NCI-H128 (cell line): ENCODE results near the gene IQCM.

Source experiments
- DNase-seq: peaks from one replicate; lab custom pipeline; 2025; ENCODE audit not compliant: unreplicated experiment; lab: John Stamatoyannopoulos, UW

Gene IQCM

DNA sequence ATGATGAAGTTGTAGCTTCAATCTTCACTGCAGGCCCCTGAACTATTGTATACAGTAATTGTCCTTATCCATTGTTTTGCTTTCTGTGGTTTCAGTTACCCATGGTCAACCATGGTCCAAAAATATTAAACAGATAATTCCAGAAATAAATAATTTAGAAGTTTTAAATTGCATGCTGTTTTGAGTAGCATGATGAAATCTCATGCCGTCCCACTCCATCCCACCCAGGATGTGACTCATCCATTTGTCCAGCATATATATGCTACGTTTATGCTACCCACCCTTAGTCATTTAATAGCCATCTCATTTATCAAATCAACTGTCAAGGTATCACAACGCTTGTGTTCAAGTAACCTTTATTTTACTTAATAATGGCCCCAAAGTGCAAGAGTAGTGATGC is 34.5 kb downstream of the IQCM start:
- no peak for DNase-seq

DNA sequence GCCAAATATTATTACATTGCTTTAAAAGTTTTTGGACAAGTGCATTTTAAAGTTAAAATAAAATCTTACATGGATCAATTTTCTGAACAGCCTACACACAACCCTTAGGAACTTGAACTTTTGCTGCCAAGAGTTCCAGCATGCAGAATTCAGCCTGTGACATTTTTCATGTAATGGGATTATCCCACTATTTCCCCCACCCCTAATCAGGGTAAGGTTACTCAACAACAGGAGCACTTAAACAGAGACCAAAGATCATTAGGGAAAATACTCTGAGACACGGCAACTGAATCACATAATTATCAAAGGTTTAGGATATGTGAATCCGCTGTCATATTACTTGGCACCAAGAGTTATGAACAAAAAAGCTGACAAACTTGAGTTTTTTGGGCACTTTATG is 47.2 kb downstream of the IQCM start:
- DNase-seq = no peak

DNA sequence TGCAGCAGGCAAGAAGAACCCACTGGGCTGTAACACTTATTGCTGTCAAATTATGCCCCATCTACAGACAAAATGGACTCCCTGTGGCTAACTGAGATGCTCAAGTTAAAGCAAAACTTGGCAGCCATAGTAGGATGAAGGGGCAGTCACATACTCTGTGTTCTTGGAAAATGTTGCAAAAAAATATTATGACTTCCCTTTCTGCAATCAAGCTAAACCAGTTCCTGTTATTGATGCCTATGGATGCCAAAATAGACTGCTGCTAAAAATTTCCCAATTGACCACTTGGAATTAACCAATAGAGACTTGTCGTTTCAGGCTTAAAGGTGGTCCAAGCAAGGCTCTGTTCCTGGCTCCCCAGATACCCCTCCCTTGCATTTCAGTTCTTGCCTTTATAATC is 49.5 kb downstream of the IQCM start:
- DNase-seq = no peak

DNA sequence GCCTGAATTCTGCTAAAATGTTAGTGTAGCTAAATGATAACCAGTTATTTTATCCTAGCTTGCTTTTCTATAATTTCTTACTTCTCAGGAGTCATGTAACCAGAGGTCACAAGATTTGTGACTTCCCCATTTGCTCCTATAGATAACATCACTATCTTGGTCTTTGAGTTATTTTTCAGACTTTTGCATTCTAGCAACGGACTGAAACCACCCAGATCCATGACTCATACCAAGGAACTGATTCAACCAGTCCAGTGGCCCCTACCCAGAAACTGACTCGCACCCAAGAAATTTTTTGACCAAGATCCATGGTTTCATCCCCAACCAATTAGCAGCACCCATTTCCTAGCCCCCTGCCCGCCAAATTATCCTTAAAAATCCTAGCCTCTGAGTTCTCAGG is 50.0 kb downstream of the IQCM start:
- no peak for DNase-seq

DNA sequence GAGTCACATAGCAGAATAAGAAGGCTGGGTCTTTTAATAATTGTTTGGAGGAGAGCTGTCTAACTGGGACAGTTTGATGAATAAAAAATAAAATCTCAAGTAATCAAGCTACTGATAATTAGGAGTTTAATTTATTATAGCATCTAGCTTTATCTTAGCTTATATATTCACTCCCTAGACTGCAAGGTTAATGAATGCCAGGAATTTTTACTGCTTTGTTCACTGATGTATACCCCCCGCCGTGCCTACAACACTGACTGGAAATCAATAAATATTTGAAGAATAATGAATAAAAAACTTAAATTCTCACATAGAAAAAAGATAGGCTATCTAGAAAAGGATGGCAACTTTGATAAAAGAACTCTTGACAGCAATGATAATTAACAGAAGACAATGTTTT is 59.7 kb downstream of the IQCM start:
- DNase-seq = no peak

DNA sequence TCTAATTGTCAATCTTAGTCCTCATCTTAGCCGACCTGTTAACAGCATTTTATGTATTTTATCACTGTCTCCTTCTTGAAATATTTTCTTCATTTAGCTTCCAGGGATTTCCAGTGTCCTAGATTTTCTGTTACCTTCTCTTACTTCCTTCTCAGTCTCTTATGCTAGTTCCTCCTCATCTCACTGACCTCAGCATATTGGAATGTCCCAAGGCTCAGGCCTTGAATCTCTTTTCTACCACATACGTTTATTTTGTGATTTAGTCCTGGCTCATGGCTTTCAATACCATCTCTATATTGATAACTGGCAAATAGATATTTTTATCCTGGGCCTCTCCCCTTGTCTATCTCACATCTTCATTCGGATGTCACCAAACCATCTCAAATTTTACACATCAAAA is 61.1 kb downstream of the IQCM start:
- DNase-seq = no peak

DNA sequence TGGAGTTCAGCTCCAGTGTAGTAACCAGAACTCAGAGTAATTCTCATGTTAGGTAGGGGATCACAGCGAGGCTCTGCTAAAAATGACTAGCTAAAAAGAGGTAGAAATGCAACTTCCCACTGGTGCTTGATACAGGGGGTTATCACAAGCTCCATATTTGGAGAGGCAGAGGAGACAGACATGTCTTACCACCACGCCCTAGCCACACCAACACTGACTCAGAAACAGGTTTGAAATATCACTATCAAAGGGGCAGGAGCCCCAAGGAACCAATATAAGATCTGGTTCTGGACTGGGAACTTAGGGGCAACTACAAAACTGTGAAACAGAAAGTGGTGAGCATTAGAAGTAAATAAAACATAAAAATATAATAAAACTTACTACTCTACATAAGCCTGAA is 62.9 kb downstream of the IQCM start:
- DNase-seq = no peak

DNA sequence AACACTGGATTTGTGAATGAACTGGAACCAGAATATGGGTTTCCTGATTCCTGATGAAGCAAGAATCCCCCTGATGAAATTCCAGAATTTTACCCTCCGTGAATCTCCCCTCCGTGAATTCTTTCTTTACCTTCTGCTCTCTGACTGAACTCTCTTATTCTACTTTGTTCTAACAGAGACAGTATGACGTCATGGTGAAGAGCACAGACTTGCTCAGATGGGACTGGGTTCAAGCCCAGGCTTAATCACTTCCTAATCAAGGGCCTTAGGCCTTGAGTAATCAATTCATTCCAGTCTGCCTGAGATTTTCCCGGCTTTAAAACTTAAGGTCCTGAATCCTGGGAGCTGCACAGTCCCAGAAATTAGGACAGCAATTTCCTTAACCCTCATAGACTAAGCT is 64.5 kb downstream of the IQCM start:
- DNase-seq = no peak

DNA sequence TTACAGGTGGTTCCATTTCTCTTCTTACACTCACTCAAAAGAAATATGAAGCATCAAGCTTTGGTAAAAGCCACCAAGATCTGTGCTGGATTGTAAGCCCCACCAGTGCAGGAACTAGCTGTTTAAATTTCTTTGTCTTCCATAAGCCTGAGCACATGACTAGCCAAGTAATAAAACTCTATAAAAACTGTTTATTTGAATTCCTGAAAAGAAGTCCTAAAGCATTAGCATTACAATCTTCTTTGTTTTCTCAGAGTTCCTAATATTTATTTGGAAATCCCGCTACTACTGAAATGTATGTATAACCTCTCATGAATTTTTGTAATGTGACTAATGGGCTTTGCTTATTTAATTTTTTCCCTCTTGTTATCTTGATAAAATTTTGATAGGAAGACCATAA is 65.9 kb downstream of the IQCM start:
- no peak for DNase-seq

DNA sequence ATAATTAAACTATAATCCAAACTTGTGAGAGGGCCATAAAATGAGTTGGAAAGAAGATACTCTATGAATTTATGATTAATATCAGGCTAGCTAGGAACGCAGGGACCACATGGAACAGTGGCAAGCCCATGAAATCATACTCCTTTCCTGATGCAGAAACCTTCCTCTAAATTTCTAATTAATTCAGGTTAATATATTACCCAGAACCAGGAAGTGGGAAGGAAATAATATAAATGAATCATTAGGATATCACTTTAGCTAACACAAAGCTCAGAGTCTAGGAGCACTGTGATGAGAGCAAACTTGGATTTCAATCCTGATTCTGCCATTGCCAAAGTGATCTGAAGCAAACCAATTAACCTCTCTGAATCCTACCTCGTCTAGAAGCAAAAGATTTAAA is 68.0 kb downstream of the IQCM start:
- no peak for DNase-seq

DNA sequence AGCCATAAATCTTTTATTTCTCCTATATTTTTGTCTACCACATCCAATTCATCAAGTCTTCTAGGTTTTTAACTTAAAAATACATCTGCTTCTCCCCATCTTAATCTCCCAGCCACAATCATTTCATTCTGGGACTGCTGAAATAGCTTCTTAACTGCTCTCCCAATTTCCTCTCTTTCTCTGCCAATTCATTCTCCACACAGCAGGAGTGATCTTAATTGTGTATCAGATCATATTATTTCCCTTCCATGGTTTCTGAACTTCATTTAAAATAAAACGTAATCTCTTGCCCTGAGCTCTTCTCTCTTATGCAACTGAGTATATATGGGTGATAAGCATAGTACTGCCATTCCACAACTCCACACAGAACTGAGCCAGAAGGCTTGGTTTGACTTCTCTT is 69.4 kb downstream of the IQCM start:
- DNase-seq = no peak

DNA sequence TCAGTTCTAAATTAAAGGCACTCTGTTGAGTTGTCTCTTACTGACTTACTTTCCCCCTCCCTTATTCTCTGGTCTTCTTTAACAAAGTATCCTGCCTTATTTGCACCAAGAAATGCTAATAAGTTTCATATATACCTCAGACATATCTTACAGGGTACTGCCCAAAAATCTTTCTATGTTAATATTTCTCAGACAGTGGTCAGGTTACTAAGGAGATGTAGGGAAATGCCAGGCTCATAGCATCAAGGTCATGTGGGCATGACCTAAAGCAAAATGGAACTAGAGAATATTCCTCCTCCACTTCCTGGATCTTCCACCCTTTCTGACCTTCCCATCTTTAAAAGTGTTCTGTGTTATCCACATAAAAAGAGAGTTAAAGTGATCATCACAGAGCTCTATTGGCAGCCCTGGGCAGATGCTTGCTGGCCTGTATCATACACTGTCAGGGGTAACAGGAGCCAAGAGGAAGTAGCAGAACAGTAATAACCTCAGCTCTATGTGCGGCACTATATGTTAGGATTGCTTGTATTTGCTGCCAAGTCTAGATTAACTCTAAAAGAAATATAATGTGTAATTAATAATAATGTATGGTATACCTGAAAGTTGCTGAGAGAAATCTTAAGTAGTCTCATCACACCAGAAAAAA is 74.3 kb downstream of the IQCM start:
- DNase-seq = no peak

DNA sequence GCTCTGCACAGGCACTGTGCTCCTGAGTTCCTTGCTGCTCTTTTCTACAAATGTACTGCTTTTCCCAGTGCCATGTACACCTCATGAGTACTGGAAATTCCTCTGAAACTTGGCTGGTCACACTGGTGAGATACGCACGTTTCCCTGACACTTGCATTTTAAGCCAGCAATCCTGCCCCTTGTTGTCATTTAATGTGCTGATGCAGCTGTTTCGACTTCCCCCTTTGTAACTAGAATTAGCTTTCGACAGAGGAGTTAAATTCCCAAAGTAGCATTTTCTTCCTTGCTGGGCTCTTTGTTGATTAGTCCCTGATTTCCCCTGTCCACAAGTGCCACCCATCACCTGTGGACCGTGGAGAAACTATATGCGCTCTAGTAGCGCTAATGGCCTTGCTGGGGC is 77.5 kb downstream of the IQCM start:
- DNase-seq = no peak

DNA sequence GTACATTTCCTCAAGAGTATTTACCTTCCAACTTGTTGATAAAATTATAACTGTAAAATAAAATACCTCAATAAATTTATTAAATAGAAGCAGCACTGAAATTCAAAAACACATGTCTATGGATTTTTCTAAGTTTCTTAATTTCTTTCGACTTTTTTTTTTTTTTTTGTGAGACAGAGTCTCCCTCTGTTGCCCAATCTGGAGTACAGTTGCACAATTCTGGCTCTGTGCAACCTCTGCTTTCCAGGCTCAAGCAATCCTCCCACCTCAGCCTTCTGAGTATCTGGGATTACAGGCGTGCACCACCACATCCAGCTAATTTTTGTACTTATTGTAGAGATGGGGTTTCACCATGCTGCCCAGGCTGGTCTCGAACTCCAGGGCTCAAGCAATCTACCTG is 79.8 kb downstream of the IQCM start:
- no peak for DNase-seq

DNA sequence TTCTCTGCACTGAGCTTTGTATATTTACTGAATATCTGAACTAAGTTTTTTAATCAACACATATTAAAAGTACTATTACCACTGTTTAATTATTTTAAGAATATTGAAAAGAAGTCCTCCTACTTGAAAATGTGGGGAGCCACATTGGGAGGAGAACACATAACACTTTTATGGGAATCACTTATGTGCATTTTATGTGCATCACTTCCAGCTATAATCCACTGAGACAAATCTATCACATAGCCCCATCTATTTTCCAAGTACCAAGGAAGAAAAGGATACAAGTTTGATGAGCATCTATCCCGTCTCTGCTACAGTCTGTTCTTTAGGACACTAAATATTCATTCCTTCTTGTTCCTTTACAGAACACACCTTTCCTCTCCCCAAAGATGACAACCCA is 87.2 kb downstream of the IQCM start:
- no peak for DNase-seq

DNA sequence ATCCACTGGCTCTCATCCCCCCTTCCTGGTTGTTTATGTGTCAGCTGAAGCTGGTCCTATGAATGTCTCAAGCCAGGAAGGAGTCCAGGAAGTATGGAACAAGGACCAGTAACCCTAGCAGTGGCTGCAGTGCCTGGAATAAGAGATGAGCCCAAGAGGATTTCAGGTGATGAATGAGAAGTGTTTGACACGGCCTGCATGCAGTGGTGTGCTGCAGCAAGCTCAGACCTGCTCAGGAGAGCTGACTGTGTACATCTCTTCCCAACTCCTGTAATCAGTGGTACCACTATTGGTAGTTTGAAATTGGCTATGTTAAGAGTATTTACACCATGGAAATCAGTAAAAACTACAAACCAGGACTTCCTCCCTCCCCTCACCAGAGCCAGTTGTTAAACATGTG is 88.0 kb downstream of the IQCM start:
- DNase-seq = no peak

DNA sequence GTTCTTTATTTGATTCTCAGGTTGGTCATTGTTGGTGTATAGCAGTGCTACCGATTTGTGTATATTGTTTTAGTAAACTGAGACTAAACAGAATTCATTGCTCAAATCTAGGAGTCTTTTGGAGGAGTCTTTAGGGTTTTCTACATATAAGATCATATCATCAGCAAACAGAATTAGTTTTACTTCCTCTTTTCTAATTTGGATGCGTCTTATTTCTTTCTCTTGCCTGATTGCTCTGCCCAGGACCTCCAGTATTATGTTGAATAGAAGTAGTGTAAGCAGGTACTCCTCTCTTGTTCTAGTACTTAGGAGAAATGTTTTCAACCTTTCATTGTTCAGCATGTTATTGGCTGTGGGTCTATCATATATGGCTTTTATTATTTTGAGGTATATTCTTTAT is 92.6 kb downstream of the IQCM start:
- DNase-seq = no peak

DNA sequence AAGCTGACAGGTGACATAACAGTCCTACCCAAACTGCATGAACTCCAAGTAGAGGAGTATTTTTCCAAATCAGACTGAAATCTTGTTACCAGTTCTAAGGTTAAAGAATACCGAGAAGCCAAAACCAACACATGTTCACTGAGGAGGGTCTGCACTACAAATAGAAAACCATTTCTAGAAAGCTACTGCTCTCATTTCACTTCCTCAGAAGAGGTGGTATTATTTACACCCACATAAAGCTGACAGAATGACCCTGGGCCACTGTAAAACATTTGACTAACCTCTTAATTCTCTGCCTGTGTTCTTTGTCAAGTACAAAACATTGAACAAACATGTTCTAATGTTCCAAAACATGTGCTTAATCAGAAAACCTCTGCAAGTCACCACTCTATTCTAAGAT is 95.8 kb downstream of the IQCM start:
- no peak for DNase-seq

DNA sequence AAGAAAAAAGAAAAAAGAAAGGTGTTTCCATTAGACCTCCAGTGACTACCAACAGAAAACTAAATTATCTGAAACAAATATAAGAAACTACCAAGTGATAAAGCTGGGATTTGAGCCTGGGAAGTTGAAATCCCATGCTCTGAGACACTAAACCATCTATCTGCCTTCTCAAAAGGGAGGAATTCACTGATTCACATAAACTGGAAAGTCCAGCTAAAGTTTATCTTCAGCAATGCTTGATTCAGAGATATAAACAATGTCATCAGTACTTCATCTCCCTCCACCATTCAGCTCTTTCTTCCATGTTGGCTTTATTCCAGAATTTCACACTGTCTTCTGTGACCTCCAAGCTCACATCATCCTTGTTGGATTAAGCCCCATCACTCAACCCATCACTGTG is 96.3 kb downstream of the IQCM start:
- DNase-seq = no peak

DNA sequence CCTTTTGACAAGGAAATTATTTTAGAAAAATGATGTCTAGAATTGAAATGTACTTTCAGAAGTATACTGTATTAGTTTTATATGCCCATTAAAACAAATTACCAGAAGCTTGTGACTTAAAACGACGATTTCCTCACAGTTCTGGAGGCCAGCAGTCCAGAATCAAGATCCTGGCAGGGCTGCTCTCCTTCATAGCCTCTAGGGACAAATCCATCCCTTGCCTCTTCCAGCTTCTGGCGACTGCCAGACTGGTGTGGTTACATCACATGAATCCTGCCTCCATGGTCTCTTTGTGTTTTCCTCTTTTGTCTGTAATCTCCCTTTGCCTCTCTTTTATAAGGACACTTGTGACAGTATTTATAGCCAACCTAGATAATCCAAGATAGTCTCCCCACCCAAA is 97.1 kb downstream of the IQCM start:
- DNase-seq = no peak

DNA sequence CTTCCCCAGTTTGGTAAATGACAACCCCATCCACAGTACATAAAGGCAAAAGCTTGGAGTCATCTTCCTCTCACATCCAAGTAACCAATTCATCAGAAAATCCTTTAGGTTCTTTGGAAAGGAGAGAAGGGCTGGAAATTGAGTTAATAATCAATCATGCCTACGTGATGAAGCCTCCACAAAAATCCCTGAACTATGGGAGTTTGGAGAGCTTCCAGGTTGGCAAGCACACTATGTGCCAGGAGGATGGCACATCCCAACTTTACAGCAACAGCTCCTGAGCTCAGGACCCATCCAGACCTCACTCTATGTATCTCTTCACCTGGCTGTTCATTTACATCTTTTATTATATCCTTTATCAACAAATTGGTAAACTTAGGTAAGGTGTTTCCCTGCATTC is 98.9 kb downstream of the IQCM start:
- DNase-seq = no peak

DNA sequence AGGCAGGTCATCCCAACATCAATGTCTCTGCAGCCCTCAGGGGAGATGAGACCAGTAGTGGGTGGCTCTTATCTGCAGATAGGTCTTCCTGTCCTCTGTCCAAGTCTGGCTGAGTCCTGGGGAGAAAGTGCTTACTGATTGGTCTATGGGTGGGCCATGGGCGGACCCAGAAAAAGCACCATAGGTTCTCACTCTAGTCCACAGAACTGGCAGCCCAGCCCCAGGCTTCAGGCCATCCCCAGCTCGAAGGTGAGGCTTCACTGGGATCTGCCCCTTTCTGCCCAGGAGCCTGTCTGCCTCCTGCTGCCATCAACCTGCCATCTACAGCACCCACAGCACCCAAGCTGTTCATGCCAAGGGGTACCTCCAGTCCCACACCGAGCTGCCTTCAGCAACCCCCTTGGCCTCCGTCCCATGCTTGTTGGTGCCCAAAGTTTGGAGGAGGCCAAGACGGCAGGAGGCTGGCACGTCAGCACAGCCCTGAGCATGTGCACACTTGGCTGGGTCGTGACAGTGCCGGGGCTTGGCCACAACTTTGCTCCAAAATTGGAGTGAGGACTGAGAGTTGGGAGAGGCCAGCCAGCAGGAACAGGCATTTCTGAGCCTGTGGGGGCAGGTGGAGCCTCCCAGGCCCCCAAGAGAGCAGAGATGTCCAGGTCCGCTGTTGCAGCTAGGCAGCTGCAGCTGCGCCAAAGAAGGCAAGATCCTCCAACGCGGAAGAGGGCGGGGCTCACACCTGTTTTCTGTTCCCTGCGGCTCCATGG is 99.6 kb downstream of the IQCM start:
- no peak for DNase-seq

DNA sequence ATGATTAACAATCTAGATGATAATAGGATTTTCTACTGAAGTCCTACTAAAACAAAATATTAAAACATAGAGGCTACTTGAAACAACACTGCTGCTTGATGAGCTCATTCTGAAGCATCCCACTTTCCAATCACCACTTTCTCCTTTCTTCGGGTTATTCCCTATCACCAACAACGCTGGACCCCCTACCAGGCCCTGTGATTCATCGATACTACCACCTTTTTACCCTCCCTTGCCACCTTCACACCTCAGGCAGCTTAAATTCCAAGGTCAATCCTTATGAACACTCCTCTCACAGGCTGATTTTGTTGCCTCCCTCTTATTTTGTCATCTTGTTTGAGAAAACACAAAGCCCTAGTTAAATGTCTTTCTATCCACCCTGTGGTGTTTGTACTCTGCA is 102.6 kb downstream of the IQCM start:
- no peak for DNase-seq
